ENCODE results near the gene BRSK2.

BRSK2 gene

GRCh38 chr11:1397146-1397861 is 7.6 kb downstream of the BRSK2 start:
- DNase-seq (ENCODE audit: low read depth): no peak

GRCh38 chr11:1397862-1398527 is 8.3 kb downstream of the BRSK2 start:
- DNase-seq (ENCODE audit: low read depth): no peak

DNA sequence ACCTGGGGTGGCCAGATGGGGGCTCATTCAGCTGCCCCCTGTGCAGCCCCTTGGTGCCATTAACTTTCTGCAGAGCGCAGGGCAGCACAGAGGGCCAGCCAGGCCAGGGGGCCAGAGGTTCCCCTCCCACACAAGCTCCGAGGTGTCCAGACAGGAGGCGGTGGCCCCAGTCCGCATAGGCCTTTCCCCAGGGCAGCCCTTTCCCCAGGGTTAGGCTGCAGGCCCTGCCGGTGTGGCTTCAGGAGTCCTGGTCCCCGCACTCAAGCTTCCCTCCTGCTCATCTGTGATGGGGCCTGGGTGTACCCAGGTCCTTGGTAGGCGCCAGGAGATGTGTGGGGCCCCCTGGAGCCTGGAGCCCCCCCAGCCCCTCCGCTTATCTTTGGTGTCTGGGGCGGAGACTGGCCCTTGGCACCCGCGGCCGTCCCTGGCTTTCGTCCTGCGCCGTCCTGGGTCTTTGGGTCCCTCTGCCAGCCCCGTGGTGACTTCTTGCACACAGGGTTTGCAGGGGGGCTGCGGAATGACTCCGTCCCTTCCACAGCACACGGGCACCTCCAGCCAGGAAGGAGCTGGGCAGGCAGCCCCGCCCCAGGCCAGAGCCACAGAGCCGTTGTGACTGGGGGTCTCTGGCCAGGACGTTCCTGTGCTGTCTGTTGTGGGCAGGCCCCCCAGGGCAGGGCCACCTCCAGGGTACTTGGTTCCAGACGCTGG is 8.9 kb downstream of the BRSK2 start:
- no peak for DNase-seq (ENCODE audit: low read depth)

GRCh38 chr11:1399386-1400316 is 9.9 kb downstream of the BRSK2 start:
- no peak for DNase-seq (ENCODE audit: low read depth)

DNA sequence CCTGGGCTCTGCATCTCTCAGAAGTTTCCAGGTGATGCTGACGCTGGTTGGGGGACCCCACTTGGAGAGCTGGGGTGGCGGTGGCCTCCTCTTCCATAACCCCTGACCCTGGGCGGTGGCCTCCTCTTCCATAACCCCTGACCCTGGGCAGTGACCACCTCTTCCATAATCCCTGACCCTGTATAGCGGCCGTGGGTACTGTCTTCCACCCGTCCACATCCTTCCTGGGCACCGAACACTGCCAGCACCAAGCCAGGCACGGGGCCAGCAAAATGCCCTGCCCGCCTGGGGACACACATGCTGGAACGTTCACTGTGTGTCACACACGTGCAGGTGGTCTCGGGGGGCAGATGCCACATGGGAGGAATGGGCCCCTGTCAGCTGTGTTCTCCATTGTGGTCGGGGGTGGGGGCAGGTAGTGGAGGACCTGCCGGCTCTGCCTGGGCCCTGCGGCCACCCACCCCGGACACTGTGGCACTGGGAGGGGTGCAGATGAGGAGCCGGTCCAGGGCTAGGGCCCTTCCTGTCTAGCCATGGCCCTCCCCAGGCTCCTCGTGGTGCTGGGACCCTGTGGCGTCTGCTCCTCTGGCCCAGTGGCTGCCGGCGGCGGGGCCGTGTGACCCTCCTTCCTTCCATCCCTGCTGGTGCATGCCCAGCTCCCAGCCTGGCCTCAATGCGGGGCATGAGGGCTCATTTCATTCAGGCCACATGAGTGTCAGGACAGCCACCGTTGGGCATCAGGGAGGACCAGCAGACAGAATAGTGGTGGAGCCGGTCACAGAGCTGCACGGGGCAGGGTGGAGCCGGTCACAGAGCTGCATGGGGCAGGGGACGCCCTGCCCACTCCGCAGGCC is 10.8 kb downstream of the BRSK2 start:
- no peak for DNase-seq (ENCODE audit: low read depth)

DNA sequence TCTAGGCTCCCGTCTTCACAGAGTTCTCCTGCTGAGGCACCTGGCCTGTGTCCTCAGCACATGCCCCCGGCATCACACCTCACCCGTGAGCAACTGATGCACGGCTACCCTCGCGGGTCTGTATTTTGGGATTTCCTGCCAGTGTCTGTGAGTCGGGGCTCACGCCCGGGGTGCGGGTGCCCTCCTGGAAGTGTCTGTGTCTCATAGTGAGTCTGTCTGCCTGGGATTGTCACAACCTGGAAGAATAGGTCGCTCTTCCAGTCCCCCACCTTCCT is 11.4 kb downstream of the BRSK2 start:
- DNase-seq (ENCODE audit: low read depth): no peak

- DNase-seq (ENCODE audit: low read depth): no peak
Measured at GRCh38 chr11:1401656-1402221, 12.0 kb downstream of the BRSK2 start.

DNA sequence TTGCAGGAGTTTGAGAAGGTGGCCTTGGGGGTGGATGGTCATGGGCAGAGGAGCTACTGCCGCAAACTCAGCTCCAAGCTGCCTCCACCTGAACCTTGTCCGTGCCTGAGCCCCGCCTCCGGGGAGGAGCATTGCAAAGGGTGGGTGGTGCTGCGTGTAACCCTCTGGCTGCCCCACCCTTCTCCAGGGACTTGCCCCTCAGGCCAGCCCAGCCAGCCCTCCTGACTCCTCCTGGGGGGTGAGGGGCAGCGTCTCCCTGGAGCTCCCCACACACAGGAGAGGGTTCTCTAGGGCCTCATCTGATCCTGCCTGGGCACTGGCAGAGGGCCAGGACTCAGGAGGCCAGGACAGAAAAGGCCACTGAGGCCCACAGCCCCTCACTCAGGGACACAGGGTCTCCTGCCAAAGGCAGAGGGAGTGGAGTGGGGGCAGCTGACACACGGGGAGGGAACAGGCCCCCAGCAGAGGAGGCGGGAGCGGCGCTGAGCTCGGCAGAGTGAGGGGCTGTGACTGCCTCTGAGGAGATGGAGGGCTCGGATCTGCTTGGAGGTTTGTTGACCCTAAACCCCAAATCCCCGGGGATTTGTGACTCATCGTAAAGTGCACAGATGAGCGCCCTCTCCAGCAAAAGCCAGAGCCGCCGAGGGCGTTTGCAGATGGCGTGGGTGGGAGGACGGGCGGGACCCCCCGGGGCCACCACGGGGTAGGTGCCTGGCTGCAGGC is 12.8 kb downstream of the BRSK2 start:
- no peak for DNase-seq (ENCODE audit: low read depth)

DNA sequence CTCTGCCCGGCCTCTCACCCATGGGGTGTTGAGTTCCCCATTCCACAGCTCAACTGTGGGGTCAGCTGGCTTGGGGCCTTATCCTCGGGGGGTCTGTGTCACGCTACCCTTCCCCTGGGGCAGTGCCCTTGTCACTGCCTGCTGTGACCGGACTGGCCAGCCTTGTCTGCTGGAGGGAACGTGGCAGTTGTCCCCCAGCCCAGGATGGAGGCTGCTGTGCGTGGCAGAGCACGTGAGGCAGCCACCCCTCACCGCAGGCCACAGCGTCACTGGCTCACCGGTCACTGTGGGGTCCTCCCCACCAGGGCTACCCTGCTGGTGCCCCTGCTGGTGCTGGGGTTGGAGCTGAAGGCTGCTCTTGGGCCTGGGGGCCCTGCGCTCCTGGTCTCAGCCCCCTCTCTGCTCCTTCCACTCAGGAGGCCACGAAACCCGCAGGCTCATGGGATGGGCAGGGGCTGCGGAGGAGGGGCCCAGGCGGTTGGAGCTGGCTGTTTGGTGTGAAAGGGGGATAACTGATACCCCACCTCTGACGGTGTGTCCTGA is 13.4 kb downstream of the BRSK2 start:
- no peak for DNase-seq (ENCODE audit: low read depth)

- no peak for DNase-seq (ENCODE audit: low read depth)
Measured at GRCh38 chr11:1403721-1404460, 14.2 kb downstream of the BRSK2 start.

DNA sequence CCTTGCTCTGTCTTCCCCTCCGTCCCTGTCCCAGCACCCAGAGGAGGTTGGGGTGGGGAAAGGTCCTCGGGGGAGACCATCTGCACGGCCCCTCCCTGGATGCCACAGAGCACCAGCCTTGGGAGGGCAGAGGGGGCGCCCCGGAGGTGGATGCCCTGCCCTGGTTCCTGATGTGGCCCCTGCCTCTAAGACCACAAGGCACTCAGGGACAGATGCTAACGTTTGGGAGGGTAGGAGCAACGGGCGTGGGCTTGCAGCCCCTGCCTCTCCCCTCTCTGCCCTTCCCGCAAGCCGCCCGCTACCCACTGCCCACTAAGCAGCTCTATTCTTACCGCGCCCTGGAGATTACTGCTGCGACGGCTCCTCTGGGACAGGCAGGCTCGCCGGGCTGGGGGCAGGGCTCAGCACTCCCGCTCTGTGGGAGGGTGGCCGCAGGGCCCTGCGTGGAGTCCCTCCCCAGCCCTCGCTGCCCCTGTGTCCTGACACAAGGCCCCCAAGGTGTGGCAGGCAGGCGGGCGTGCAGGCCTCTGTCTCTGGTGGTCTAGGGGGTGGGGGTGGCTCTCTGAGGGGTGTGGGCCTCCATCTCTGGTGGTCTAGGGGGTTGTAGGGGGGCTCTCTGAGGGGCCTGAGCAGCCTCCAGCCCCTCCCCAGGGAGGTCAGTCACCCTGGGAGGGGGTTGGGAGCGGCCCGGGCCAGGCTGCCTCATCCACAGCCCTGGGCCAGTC is 14.9 kb downstream of the BRSK2 start:
- no peak for DNase-seq (ENCODE audit: low read depth)

GRCh38 chr11:1405186-1406020 is 15.7 kb downstream of the BRSK2 start:
- DNase-seq (ENCODE audit: low read depth): no peak

DNA sequence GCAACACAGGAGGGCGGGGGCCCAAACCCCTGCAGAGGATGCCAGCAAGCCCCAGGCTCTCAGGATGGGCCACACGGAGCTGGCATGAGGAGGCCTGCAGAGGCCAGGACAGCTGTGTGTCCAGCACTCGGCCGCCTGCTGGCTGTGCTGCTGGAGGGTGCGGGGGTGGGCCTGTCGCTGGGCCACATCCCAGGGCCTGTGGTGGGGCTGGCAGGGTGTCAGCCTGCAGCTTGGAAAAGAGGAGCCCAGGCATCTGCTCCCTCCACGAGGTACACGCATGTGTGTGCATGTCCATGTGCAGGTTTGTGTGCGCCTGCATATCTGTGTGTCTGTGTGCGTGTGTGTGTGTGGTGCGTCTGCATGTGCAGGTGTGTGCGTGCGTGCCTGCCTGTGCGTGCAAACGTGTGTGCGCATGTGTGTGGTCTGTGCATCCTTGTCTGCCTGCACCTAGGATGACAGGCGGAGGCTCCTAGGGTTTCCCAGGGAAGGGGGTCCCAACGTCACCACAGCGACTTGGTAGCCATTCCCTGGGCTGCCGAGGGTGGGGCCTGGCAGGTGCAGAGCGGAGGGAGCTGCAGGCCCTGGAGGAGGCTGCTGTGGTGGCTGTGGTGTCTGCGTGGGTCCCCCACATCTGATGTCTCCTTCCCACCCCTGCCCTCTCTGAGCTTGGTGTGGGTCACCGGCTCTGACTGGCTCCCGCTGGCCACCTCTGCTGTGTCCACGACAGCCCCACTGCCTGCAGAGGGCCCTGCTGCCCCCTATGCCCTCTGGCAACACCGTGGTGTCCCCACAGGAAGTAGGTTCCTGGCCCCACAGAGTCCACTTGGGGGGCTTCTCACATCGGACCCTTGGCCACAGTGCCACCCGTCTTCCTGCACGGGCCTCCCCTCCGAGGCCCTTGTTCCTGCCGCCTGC is 17.1 kb downstream of the BRSK2 start:
- DNase-seq (ENCODE audit: low read depth): no peak

- DNase-seq (ENCODE audit: low read depth): no peak
Measured at GRCh38 chr11:1407668-1408067, 17.9 kb downstream of the BRSK2 start.

DNA sequence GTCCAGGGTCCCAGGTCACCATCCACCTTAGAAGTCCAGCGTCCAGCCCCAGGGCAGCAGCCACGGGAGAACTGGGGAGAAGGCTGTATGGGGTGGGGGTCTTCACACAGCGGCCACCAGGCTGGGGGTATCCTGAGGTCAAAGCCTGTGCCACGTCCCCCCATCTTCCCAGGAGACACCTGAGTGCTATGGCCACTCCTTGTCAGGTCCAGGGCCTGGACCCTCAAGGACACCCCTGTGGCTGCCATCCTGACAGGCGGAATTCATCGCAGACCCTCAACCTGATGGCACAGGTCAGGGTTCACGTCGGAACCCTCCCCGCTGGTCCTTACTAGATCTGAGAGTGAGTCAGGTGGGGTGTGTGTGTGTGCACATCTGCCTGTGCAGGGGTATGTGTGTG is 18.6 kb downstream of the BRSK2 start:
- DNase-seq (ENCODE audit: low read depth): no peak

DNA sequence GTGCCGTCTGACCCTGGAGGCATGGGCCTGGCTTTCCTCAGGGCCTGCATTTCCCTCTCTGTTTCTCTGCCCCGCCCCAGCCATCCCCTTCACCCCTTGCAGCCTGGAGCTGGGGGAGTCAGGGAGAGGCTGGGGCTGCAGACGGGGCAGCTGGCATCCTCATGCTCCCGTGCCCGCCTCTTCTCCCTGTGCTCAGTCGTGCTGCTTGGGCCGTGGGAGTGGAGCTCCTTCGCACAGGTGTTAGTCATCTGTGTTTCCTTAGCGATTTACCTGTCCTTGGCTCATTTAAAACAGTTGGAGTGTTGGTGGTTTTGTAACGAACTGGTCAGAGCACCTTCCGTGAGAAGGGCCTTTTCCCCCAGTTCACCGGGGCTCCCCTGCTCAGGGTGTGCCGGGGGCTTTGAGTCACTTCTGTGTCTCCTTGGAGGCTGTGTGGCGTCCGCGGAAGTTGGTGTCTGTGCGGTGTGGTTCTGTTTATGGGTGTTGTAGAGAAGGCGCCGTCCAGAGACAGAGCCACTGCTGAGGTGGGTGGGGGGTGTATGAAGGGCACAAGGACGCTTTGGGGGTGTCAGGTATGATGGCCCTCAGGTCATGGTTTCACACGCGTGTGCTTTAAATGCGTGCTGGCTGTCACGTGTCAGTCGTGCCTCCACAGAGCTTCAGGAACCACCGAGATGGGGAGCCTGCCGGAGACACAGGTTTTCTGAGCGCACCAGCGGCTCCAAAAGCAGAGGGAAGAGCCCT is 19.5 kb downstream of the BRSK2 start:
- DNase-seq (ENCODE audit: low read depth): no peak
